ENCODE measurements around the gene MTSS2.
A peak's percentile ranks its signal among the peaks of the same experiment; 100 is the strongest.

MTSS2 gene

GRCh38 chr16:70685938-70686375, at the start of gene MTSS2:
Gene MTSS2, minus strand, starts transcription at chr16:70686053. Its CDS starts 262 bp downstream, at chr16:70685791.
- peak; percentile 24 to 59 (median 33) for DNase-seq

DNA sequence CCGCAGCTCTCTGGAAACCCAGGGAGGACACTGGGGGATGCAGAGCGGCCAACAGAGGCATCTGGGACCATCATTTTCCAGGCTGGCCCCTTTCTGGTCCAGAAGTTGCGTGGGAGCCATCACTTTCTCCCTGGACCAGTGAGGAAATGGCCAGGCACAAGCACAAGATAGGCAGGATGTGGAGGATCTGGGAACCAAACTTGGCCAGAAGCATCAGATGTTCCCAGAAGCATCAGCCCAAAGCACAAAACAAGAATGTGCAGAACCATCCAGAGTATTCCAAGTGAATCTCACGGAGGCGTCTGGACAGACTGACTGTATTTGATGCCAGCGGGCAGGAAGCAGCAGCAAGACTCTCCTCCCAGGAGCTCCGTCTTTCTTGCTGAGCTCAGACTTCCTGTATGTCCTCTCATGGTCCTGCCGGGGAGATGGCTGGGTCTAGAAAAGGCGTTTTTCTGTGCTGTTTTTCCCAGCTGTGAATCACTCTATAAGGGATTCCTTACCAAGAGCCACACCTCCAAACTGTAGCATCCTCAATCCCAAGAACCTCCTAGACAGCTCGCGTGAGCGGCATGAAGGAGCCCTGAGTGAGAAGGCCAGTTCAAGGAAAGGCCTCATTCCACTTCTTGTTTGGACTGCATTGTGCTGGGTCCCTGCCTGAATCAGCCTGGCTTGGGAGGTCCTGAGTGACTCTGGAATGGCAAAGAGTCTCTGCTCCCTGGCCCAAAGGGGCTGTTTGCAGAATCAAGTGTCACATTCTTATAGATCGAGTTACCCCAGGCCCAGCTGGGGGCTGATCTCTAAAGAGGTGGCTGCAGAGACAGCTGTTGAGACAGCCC, 49.5 kb upstream of the MTSS2 start:
- DNase-seq, result no peak

GRCh38 chr16:70734522-70735095, 48.8 kb upstream of the MTSS2 start:
- no peak for DNase-seq

DNA sequence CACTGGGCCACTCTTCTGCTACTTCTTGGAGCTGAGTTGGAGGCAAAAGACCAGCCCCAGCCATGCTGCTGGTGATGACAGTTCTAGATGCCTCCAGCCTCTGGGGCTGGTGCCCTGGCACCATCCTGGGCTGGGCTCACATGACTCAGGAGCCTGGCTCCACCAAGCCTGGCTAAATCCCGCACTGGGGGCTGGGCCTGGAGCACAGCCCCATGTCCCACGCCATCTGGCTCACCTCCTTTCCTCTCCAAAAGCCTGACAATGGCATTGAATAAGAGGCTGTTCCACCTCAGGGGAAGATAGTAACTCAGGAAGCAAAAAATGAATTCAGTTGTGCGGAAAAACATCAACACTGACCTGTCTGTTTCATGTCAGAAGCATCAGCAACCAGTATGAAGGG, 45.1 kb upstream of the MTSS2 start:
- DNase-seq, result no peak

GRCh38 chr16:70730031-70730430, 44.2 kb upstream of the MTSS2 start:
- DNase-seq, result no peak

GRCh38 chr16:70729292-70729691, 43.4 kb upstream of the MTSS2 start:
- DNase-seq, result no peak

DNA sequence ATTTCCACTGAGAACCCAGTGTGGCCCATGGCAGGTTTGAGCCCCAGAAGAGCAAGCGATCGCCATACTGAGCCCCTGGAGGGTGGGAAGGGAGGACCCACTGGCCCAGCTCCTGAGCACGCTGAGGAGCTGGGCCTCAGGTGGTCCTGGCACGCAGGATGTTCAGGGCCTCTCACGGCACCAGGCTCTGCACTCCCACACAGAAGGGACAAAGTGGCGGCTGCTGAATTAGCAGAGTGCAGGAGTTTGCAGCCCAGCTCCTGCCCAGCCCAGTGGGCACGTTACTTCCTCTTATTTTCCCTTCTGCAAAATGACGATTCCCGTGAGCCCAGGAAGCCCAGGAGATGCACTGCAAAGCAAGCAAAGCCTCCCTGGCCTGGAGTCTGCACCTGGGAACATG, 42.3 kb upstream of the MTSS2 start:
- peak in 2 of 3 donors; percentile 24 to 44 for DNase-seq

GRCh38 chr16:70726892-70727361, 41.1 kb upstream of the MTSS2 start:
- no peak for DNase-seq

DNA sequence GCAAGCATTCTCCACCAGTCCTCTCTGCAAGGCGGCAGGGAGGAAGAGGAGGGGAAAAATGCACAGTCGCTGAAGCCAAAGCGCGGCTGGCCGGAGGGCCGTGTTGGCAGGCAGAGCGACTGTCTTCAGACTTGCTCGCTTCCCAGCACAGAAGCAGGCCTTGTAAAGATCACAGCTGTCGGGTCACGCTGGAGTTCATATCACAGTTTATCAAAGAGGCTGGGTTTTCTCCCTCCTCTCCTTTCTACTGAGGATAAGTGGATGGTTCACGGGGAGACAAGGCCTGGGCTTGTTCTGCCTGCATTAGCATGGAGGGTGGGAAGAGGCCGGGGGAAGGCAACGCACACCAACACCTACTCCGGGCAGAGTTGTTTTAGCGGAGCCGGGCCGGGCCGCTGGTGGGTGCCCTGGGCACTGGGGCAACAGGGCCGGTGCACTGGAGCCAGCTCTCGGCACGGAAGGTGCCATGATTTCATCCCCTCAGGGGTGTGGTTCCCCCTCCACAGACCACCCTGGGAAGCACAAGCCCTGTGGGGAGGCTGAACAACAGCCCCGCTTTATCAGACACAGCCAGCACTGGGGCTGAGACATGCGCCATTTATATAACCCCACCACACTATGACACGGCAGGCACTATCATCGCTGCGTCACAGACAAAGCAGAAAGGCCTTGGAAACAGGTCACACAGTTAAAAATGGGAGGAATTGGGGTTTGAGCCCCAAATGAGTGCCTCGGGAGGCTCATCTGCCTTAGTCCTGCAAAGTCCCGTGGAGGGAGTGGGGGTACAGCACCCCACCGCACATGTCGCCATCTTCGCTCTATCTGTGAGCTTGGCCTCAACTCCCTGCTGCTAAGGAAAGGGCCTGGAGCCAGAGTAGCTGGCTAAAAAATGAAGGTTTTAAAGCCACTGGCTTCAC, 40.3 kb upstream of the MTSS2 start:
- no peak for DNase-seq

DNA sequence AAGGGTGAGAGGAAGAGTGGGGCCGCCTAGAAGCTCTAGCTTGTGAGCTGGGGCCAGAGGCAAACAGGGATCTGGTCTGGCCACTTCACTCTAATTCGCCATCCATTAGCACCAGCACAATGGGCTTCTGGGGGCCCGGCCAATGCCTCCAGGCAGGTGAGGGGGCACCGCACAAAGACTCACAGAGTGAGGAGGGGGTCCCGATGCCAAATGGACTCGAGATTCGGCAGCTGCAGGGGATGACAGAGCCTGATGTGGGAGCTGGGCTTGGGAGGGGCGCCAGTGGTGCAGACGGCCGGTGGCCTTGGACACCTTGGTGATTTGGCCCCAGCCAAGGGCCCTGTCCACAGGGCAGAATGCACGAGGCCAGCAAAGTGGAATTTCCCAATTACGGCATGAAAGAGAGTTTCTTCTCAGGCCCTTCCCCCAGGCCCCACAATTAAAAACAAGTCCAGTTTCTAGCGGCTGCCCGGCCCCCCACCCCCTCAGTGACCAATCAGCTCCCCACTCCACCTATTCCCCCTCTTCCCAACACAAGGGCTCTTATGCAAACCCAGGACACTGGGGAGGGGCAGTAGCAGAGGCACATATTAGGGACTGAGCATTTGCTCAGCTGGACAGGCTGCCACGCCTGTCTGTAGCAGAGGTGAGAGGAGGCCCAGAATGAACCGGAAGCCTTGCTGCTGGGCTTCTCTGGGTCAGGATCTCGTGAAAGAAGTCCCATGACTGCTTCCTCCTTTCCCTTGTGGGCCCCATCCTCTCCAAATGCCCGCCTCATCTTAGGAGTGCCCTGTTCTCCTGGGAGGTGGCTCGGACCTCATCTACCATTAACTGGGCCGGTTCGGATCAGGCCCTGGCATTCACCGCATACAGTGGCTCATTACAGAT, 39.4 kb upstream of the MTSS2 start:
- DNase-seq, result no peak

GRCh38 chr16:70724146-70725023, 38.5 kb upstream of the MTSS2 start:
- no peak for DNase-seq

DNA sequence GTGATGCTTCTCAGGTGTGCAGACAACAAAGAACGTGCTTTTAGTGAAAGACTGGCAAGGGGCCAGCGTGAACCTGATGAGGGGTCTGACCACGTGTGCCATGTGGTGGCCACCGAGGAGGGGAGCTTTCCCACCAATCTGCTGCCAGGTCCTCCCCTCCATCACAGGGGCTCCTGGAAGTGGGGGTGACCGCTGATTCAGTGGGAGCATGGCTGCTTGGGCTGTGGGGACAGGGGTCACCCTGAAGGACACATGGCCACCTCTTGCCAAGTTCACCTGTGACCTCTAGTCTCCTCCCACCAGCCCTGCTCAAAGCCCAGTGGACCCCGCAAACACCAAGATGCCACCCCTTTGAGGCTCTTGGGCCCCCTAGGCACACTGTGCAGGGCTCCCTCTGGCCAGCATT, 37.9 kb upstream of the MTSS2 start:
- no peak for DNase-seq

- DNase-seq, result no peak
Observed at GRCh38 chr16:70721202-70721963, 35.5 kb upstream of the MTSS2 start.

- peak; percentile 64 to 78 (median 70) for DNase-seq
Observed at GRCh38 chr16:70720425-70721201, 34.8 kb upstream of the MTSS2 start.

DNA sequence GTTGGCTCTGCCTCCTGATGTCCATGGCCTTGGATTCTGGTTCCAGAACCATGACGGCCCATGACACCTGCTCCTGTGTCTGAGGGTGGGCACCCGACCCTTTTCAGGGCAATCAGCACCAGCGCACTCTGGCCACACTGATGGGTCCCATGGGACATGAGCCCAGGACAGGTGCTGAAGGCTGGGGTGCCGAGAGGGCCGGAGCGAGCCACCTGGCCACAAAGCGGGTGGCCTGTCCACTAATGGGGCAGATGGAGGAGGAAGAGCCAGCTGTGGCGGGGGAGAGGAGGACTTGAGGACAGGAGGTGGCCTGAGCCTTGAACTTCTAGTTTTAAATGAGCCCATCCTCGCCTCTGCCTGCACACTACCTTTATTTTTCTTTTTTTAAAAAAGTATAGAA, 31.2 kb upstream of the MTSS2 start:
- no peak for DNase-seq

DNA sequence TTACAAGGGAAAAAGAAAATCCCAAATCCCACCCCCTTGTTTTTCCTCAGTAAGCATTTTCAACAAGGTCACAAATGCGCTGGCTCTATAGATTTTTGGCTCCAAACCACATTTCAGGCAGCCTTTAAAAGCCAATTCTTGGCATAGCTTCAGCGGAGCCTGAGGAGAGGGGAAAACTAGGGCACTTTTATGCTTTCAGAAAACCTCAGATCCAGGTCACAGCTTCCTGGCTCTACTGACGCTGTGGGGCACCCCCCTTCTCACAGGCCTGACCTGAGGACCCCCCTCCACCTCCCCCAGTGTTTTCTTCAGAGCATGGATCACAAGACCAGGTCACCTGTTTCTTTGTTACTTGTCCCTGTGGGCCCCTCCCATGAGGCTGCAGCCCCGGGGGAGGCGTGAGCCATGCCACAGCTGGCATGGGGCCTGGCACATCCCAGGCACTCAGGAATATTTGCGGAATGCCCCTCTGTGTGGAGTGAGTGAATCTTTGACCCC, 30.1 kb upstream of the MTSS2 start:
- no peak for DNase-seq

DNA sequence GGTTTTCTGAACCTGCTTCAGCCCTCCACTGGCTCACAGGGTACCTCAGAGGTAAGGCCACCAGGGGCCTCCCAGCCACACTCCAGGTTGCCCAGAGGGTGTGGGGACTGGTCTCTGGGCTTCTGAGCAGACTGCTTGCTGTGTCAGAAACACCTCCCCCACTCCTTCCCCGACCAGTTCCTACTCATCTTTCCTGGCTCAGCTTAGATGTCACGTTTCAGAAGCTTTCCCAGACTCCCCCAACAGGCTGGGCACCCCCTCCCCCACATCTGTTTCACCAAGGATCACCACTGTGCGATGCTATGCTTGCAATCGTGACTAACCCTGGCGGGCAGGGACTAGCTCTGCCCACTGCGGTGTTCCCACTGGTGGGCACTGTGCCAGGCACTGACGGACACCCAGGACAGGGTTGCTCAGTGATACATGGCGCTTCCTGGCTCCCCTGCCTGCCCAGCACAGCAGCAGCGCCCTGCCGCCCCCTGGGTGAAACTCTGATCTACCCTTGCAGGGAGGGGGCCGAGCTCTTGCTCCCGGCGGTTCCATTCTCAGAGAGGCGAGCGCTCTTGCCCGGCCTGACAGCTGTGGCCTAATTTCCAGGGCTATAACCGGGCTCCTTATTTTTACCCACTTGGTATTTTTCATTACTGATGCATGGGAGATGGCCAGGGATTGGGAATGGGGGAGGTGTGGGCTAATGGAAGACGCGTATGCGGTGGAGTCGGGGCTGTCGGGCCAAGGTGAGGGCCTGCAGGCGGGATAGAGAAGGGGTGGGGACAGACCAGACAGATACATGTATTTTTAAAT, 29.4 kb upstream of the MTSS2 start:
- peak in 2 of 3 donors; percentile 38 to 49 for DNase-seq

DNA sequence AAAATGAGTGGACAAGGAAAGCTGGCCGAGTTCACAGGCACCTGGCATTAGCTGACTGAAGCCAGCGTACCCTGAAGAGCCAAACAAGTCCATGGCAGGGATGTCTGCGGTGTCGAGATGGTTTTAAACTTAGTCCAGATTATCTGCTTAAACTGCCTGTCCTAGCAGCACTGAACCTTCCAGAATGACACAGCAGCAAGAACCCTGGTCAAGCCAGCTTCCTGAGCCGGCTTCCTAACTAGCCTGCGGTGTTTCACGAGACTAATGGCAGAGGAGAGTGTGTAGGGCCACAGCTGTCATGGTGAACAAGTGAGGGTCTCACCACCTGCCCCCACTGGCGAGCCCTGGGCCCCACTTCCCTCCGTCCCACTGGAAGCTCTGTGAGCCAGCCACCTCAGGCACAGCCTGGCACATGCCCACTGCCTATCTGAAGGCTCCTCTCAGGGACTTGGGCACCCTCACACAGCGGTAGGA, 28.8 kb upstream of the MTSS2 start:
- no peak for DNase-seq

Data from suppressor macrophage treated with lipopolysaccharide for 1 hour (primary cell).